ENCODE measurements around the gene TMEFF2. TPM values are rescaled to one million over a fixed set of nuclear protein-coding genes. Genes with fewer than 3 reads are reported as not detected.

TMEFF2 gene
- total RNA-seq, 1 donor from 2014 or later, result 0.10 TPM

DNA sequence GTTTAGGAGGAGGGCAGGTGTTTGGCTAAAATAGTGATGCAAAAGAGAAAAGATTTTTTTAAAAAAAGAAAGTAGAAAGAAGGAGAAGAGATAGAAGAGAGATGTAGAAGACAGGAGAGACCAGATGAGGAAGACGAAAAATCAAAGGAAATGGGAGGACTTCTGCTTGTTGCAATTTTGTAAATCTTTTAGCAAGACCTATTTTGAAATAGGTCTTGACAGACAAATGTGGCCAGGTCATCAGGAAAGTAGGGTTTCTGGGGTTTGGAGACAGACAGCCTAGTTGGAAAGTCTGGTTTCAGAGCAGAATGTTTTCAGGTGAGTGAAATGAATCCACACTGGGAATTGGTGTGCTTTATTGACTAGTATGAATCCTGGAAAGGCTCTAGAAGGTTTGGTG, 243.4 kb downstream of the TMEFF2 start:
- no peak for ATAC-seq

DNA sequence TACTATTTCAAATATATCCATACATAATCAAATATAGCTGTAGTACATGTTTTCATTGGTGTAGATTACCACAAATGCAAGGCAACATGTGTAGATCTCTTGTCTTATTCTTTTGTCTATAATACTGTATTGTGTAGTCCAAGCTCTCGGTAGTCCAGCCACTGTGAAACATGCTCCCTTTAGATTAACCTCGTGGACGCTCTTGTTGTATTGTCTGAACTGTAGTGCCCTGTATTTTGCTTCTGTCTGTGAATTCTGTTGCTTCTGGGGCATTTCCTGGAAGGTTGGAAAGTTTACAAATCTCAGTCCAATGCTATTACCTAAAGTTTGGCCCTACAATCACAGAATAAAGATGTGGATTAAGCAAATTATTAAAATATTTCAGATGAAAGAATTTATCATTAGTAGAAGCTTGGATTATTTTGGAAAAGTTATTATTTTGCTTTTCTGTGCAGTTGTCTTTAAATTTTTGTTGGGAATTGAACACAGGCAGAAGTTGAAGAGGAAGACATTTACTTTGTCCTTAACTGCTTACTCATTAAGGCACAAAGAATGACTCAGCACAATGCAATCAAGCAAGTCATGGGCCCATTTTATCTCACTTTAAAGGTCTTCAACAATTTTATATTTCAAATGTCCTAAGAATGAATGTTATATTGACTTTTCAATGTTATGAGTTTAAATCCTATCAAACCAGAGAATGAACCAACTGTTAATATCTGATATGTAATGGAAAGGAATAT, 244.4 kb downstream of the TMEFF2 start:
- intact Hi-C loops (cut with micrococcal nuclease), result no loop called here
- ATAC-seq, result no peak
- no peak for DNase-seq

More for the DNA sequence above, 243.4 kb downstream of the TMEFF2 start:
- intact Hi-C loops (cut with micrococcal nuclease), result no loop called here
- DNase-seq, result no peak

DNA sequence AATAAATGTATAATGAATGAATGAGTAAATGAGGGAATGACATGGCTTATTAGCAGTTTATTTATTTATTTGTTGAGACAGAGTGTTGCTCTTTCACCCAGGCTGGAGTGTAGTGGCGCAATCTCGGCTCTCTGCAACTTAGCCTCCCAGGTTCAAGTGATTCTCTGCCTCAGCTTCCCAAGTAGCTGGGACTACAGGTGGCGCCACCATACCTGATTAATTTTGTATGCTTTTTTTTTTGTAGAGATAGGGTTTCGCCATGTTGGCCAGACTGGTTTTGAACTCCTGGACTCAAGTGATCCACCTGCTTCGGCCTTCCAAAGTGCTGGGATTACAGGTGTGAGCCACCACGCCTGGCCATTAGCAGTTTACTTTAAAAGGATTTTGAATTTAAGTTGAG, 247.5 kb downstream of the TMEFF2 start:
- no peak for DNase-seq
- no peak for ATAC-seq
- intact Hi-C loops (cut with micrococcal nuclease), result no loop called here

DNA sequence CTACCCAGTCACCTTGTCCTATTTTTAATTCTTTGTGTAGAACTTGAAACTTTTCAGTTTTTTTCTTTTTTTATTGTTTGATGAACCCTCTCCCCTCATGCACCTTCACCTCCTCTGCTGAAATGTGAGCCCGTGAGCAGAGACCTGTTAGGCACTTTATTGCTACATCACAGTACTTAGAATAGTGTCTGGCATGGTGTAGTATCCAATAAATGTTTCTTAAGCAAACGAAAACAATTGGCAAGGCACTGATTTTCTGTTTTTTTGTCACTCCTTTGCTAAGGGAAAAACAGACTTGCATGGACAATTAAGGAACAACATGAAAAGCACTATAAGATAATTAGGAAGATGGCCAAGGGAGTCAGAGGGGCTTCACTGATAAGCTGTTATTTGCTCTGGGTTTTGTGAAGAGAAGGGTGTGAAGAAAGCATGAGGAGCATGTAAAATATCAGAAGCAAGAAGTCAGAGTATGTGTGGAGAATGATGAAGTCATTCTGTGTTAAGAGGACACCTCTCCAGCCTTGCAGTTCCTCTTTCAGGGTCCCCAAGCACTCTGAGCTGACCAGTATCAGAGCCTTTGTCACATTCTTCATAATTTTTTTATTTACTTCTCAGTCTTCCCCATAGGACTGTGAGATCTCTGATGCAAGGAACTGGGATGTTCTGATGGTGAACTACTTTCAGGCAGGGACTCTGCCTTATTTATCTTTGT, 248.1 kb downstream of the TMEFF2 start:
- DNase-seq, result no peak
- no peak for ATAC-seq
- intact Hi-C loops (cut with micrococcal nuclease), result no loop called here

DNA sequence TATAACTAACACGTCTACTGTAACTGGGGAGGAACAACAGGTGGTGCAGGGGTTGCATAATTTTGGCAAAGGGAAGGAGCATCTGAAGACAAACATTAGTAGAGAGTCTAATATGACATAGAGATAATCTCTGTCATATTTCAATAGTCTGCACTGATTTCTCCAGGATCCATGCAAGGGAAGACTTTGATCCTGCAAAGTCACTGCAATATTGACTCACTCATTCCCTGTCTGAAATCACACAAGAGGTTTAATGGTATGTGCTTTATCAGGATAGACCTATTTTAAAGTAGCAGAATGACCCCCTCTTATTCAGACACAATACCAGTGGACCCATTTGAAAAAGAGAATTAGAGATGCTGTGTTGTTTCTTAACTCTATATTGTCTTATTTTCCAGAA, 249.1 kb downstream of the TMEFF2 start:
- intact Hi-C loops (cut with micrococcal nuclease), result no loop called here
- DNase-seq (no peak), ATAC-seq (no peak)

DNA sequence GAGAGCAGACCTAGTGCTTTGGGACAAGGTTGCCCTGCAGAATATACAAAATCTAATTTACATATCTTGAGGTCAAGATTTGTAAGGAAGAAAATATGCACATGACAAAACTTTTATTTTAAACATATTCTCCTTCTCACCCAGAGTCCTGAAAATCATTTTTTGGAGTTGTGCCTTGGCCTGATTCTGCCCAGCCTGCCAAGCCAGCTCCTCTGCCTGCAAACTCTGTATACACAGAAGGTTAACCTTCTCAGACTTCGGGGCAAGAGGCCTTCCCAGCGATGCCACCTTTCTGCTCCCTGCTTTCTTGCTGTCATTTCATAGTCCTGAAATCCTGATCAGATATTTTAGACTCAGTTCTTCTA, 252.0 kb downstream of the TMEFF2 start:
- peak; percentile 32 for ATAC-seq
- no peak for DNase-seq
- intact Hi-C loops (cut with micrococcal nuclease), result no loop called here

DNA sequence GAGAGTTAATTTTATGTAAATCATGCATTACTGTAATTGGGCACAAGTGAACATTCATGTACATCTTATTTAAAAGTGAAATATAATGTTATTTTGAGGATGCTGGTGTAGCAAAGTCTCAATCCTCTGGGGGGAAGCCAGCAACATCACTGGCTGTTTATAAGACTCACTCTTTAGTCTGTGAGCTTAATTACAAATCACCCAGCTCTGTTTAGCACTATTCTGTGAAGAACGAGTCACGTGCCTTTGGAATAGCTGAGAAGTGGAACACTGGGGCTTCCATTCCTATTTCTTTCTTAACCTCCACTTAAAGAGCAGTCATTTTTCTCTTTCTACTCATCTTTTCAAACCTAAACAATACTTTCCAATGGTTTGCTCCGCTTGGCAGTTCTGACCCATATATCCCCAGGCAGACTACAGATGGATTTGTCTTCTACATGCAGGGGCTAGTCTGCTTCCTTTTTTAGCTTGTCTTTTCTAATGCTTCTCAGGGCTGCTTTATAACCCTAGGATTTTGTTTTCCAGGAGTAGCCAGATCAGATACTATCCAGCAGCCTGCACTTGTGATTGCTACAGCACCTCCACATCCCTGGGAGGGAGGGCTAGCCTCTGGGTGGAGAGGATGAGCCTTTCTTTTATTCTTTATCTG, 252.5 kb downstream of the TMEFF2 start:
- ATAC-seq (peak; percentile 32), DNase-seq (no peak)
- intact Hi-C loops (cut with micrococcal nuclease), result no loop called here

DNA sequence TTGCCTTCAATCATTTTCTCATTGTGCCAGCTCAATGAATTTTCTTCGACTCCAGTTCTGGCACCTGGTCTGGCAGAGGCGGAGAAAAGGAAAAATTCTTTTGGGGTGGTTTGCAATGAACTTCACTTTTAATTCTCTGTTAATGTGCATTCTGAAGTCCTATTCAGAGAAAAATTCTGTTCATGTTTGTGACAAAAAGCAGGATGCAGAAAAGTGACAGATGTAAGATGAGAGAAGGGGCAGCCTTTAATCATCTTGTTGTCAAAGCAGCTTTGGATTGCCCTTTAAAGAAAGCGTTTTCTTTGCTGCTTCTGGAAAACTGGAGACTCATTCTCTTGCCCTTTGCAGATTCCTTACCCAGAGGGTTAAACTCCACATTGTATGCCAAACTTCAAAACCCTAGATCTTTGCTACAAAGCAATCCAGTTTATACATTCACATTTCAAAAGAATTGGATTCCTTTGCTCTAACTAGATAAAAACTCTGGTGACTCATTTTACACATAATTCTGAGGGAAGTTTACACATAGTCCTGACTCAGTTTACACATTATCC, 253.3 kb downstream of the TMEFF2 start:
- DNase-seq (no peak), ATAC-seq (no peak)
- intact Hi-C loops (cut with micrococcal nuclease), result no loop called here

DNA sequence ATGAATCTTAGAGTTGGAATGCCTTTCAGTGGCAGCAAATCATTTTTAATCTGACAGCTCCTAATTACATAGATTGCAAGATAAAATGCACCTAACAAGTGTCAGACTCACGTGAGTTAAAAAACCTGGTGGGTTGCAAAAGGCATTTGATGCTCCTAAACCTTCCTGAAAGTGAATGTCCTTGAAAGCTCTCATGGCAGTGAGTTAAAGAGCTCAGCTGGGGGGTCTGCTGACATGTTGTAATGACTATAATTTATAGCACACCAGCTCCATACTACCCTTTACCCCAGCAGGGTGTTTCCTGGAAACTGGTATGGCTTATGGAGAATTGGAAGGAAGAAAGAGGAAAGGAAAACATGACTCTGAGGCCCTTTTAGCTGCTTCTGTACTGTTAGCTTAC, 256.0 kb downstream of the TMEFF2 start:
- DNase-seq, result no peak
- intact Hi-C loops (cut with micrococcal nuclease), result no loop called here
- no peak for ATAC-seq

DNA sequence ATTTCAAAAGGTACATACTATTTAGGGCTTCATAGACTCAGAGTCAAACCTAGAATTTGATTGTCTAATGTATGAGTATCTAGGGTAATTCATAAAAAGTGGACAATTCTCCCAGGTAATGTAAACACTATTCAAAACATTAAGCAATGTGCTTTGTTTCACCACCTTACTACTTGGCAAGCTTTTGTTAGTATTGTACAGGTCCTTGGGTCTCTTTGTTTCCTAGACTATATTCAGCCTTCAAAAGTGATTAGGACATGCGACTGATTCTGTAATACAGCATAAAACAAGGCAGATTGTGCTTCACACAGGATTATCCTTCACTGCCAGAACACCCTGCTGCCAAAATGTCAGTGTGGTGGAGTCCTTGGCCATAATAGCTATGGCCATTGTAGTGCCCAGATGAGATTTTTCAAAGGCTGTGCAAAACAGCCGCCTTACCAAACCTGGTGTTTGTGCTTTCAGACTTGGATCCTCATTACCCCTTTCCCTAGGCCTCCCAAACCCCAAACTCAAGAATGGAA, 257.8 kb downstream of the TMEFF2 start:
- ATAC-seq, result no peak
- intact Hi-C loops (cut with micrococcal nuclease), result no loop called here
- no peak for DNase-seq

DNA sequence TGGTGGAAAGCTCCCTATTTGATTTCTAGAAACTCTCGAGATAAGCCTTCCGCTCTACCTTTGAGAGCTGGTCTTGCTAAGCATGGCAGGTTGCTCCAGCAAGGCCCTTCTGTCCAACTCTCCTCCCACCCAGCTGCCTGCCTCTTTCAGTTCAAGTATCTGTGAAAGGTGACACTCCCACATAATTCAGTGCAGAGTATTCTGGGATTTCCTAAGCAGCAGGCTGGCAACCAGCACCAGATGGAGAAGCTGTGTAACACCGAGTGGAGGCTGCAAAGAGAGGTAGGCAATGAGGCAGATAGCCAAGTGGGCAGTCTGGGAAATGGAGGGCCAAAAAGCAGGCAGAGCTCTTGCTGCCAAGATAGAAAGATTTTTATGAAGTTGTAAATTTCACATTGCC, 259.5 kb downstream of the TMEFF2 start:
- DNase-seq (no peak), ATAC-seq (no peak)
- intact Hi-C loops (cut with micrococcal nuclease), result no loop called here

DNA sequence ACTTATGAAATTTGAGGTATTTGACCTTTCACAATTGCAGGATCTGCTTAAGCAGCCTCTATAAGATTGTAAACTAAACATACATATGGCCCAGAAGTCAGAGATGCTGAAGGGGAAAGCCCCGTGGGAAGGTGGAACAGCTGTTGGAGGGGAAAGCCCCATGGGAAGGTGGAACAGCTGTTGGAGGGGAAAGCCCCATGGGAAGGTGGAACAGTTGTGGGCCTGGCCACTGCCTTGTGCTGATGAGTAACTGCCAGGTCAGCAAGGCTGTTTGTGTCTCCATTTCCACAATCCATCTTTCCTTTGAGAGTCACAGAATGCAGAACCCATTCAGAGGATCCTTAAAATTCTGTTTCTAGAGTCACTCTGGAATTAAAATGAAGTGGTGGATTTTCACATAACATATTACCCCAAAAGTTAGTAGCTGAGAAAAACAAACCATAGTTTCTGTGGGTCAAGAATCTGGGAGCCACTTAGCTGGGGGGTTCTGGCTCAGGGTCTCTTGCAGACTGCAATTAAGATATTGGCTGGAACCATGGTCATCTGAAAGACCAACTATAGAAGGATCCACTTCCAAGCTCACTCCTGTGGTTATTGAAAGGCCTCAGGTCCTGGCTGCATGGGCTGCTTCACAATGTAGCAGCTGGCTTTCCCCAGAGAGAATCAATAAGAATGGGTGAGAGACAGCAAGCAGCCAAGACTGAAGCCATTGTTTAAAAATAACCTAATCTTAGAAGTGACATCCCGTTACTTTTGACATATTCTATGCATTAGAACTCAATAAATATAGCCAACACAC, 261.2 kb downstream of the TMEFF2 start:
- intact Hi-C loops (cut with micrococcal nuclease), result no loop called here
- ATAC-seq, result no peak
- no peak for DNase-seq

DNA sequence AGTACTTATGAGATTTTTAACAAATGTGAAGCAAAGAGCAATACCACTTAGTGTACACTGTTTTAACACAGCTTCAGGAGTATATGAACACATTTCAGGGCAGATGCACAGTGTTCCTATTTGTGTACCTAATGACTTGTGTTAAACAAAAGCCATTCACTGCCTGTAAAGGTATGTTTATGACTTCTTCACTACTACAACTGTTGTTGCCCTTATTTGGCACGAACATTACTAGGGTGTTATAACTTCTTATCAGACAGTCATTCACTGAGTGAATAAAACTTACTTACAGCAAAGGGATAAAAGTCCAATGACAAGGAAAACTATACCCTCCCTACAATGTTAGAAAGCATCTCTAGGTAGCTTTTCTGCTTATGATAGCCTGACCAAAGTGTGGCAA, 262.4 kb downstream of the TMEFF2 start:
- DNase-seq (no peak), ATAC-seq (no peak)
- intact Hi-C loops (cut with micrococcal nuclease), result no loop called here

DNA sequence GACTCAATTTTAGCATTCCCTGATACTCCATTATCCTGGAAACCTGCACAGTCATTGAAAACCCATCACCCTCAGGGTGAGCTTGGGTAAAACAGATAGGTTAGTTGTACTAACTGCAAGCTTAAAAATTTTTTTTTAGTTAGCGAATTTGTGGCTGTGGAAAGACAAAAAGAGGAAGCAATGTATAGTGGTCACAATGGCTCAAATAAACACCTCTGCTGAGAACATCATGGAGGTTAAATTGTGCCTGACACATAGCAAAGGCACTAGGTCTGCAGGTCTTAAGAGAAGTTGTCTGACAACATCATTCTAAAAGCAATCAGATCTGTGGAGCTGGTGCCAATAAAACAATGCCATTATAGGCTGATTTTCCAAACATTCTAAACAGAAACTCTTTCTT, 263.4 kb downstream of the TMEFF2 start:
- no peak for DNase-seq
- no peak for ATAC-seq
- intact Hi-C loops (cut with micrococcal nuclease), result no loop called here

DNA sequence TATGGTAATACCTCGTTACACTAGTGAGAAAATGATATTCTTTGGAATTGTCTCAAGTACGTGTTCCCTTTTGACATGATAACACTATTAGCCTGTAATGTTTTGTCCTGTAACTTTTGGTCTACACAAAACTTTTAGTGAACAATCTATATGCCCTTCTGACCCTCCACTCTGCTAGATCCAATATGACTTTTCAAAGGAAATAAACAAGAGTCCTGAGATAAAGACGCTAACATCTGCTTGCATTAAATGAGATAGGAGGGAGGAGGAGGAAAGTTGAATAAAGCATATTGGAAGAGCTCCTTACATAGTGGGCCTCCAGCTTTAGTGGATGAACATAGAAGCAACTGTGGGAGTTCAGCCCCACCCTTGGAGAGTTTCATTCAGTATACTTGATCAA, 264.5 kb downstream of the TMEFF2 start:
- ATAC-seq (no peak), DNase-seq (no peak)
- intact Hi-C loops (cut with micrococcal nuclease), result no loop called here

DNA sequence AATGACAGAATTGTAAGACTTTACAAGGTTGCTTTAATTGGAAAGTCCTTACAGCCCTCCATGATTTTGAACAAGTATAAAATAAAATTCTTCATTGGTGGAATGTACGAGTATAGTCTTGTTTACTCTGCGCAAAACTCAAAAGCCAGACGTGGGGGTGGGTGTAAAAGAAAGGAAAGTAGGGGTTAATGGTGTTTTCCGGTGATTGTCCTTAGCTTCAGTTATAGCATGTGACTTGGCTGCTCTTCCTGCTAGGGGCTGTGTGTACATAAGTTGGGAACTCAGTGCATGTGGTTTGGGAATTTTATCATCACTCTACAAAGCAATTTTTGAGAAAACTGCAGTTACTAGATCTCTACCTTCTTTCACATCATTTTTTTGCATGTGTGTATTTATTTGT, 265.4 kb downstream of the TMEFF2 start:
- intact Hi-C loops (cut with micrococcal nuclease), result no loop called here
- ATAC-seq, result no peak
- DNase-seq, result no peak

DNA sequence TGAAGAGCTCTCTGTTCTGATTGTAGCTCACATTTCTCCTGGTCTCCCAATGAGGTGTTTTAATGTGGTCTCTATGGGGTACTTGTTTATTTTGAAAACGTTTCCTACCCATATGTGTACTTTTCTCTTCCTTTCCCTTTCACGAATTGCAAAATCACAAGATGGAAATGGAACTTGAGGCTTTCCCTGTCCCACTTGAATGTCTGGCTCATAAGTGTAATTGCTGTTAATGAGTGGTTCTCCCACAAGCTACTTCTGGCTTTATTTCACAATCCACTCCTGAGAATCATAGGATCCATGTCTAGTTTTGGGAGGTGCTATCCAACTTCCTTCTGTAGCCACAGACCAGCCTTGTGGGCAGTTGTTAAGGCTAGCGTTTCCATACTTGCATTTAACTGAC, 266.7 kb downstream of the TMEFF2 start:
- DNase-seq (no peak), ATAC-seq (no peak)
- intact Hi-C loops (cut with micrococcal nuclease), result no loop called here

DNA sequence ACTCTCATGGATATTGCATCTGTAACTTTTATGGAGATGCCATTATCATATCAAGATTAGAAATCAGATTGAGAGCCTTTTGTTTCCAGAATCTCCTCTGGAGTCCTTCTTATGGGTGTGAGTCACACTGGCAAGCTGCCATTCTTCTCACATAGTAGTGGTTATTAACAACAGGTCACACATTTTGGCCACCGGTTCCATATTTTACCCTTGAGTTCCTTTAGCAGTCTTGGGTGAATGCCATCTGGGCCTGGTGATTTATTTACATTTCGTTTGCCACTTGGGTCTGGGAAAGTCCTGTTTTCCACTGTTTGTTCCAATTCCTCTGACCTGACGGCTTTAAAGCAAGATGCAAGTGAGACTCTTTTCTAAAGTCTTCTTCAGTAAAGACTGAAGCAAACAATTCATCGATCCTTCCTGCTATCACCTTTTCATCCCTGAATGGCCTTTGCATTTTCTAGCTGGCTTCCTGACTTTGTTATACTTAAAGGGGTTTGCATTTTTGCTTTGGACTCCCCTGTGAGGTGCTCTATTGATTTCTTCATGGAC, 267.3 kb downstream of the TMEFF2 start:
- ATAC-seq (peak; percentile 44), DNase-seq (no peak)
- intact Hi-C loops (cut with micrococcal nuclease), result no loop called here

DNA sequence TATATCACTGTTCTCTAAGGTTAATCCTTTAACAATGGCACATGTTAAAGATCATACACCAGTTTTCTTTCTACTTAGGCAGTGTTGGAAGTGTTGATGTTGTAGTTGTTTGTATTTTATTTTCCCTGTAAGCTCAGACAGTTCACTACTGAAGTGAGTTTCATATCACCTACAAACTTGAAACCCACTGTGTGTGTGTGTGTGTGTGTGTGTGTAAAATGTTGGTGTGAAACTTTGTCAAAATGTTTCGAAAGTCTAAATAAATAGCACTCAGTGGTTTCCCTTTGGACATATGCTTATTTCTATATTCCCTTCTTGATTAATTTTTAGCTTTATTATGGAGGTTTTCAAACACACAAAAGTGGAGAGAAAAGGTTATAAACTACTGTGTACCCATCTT, 268.1 kb downstream of the TMEFF2 start:
- no peak for ATAC-seq
- intact Hi-C loops (cut with micrococcal nuclease), result no loop called here
- no peak for DNase-seq

Data from left ventricle myocardium superior (tissue), 1 donor.